Umbilical cord (tissue), 1 donor: ENCODE data around the gene GUCY1B1. TPM values are rescaled to one million over a fixed set of nuclear protein-coding genes. Genes with fewer than 3 reads are reported as not detected.

ENCODE experiments used
- total RNA-seq: library from RNA; depleted of rRNA; stranded (reverse); fragments of >200 nt; gene quantifications from one replicate; pipeline ENCODE4 v1.2.3, GENCODE V29; 2014; ENCODE audit warnings: low replicate concordance; ENCODE audit not compliant: insufficient read depth

GUCY1B1 gene
- total RNA-seq, 1 donor from 2014 or later = 53.9 TPM

Other genes starting within 250 kb of the GUCY1B1 start
- 252 TPM for gene GUCY1A1, start 92.2 kb upstream of the GUCY1B1 start, total RNA-seq
- gene ASIC5, start 107.3 kb downstream of the GUCY1B1 start, total RNA-seq = 6.0 TPM
- gene TDO2, start 144.7 kb downstream of the GUCY1B1 start, total RNA-seq = 40.9 TPM
- gene CTSO, start 194.8 kb downstream of the GUCY1B1 start, total RNA-seq = 40.9 TPM